Measurements from ENCODE around the gene SUN3.

Gene SUN3

GRCh38 chr7:47962262-47962661, 66.6 kb downstream of the SUN3 start:
- Histone ChIP-seq H4K20me1 (ENCODE audit: insufficient read depth, low read length, poor library complexity, severe bottlenecking) (no peaks in the 10 kb centered on the region), H3F3A (ENCODE audit: low read depth) (no peaks in the 10 kb centered on the region), H3K27me3 (ENCODE audit: insufficient read depth, low read length, poor library complexity, severe bottlenecking) (no peaks in the 10 kb centered on the region), H2AFZ (ENCODE audit: low read length) (no peak overlapping the region), H3K4me3 (ENCODE audit: low read length, poor library complexity, severe bottlenecking) (no peak overlapping the region), H3K79me2 (ENCODE audit: insufficient read depth, low read length) (no peaks in the 10 kb centered on the region), H3K36me3 (ENCODE audit: insufficient read depth, low read length) (peaks cover 22% of the 10 kb centered on the region; the same call in 1 of the 2 replicates), H3K4me2 (ENCODE audit: low read depth, low read length, poor library complexity, severe bottlenecking) (no peak overlapping the region), H3K9me2 (replicated peaks; ENCODE audit: low read depth, low read length) (no peaks in the 10 kb centered on the region), H3K9ac (ENCODE audit: low read depth, low read length, poor library complexity, severe bottlenecking) (no peak overlapping the region), H3K9me3 (ENCODE audit: insufficient read depth, low read depth, low read length) (no peaks in the 10 kb centered on the region), H3K4me1 (ENCODE audit: insufficient read depth, low read length, poor library complexity, severe bottlenecking) (no peaks in the 10 kb centered on the region)
- TF ChIP-seq, protein P1, sequence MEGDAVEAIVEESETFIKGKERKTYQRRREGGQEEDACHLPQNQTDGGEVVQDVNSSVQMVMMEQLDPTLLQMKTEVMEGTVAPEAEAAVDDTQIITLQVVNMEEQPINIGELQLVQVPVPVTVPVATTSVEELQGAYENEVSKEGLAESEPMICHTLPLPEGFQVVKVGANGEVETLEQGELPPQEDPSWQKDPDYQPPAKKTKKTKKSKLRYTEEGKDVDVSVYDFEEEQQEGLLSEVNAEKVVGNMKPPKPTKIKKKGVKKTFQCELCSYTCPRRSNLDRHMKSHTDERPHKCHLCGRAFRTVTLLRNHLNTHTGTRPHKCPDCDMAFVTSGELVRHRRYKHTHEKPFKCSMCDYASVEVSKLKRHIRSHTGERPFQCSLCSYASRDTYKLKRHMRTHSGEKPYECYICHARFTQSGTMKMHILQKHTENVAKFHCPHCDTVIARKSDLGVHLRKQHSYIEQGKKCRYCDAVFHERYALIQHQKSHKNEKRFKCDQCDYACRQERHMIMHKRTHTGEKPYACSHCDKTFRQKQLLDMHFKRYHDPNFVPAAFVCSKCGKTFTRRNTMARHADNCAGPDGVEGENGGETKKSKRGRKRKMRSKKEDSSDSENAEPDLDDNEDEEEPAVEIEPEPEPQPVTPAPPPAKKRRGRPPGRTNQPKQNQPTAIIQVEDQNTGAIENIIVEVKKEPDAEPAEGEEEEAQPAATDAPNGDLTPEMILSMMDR (conservative IDR thresholded peaks at IDR 0.05; ENCODE audit: low read length): no peak
- TF ChIP-seq EZH2phosphoT487 (IDR thresholded peaks at IDR 0.05; ENCODE audit: borderline replicate concordance): no peak

GRCh38 chr7:47957156-47957555, 71.8 kb downstream of the SUN3 start:
- Histone ChIP-seq H3K9ac (ENCODE audit: low read depth, low read length, poor library complexity, severe bottlenecking) (no peak overlapping the region), H3F3A (ENCODE audit: low read depth) (no peaks in the 10 kb centered on the region), H3K36me3 (ENCODE audit: insufficient read depth, low read length) (no peaks in the 10 kb centered on the region; the same call in 1 of the 2 replicates), H3K27me3 (ENCODE audit: insufficient read depth, low read length, poor library complexity, severe bottlenecking) (no peaks in the 10 kb centered on the region), H4K20me1 (ENCODE audit: insufficient read depth, low read length, poor library complexity, severe bottlenecking) (no peaks in the 10 kb centered on the region), H3K4me2 (ENCODE audit: low read depth, low read length, poor library complexity, severe bottlenecking) (no peak overlapping the region), H2AFZ (ENCODE audit: low read length) (no peak overlapping the region), H3K4me1 (ENCODE audit: insufficient read depth, low read length, poor library complexity, severe bottlenecking) (no peaks in the 10 kb centered on the region), H3K79me2 (ENCODE audit: insufficient read depth, low read length) (no peaks in the 10 kb centered on the region), H3K9me2 (replicated peaks; ENCODE audit: low read depth, low read length) (no peaks in the 10 kb centered on the region), H3K4me3 (ENCODE audit: low read length, poor library complexity, severe bottlenecking) (no peak overlapping the region), H3K9me3 (ENCODE audit: insufficient read depth, low read depth, low read length) (no peaks in the 10 kb centered on the region)
- TF ChIP-seq, protein P1 (conservative IDR thresholded peaks at IDR 0.05; ENCODE audit: low read length): no peak
- no peak for TF ChIP-seq EZH2phosphoT487 (IDR thresholded peaks at IDR 0.05; ENCODE audit: borderline replicate concordance)

GRCh38 chr7:47956220-47956619, 72.7 kb downstream of the SUN3 start:
- Histone ChIP-seq H3K9me2 (replicated peaks; ENCODE audit: low read depth, low read length) (no peaks in the 10 kb centered on the region), H3K4me1 (ENCODE audit: insufficient read depth, low read length, poor library complexity, severe bottlenecking) (no peaks in the 10 kb centered on the region), H3K9me3 (ENCODE audit: insufficient read depth, low read depth, low read length) (no peaks in the 10 kb centered on the region), H3K36me3 (ENCODE audit: insufficient read depth, low read length) (no peaks in the 10 kb centered on the region), H3K4me3 (ENCODE audit: low read length, poor library complexity, severe bottlenecking) (no peak overlapping the region), H2AFZ (ENCODE audit: low read length) (no peak overlapping the region), H3F3A (ENCODE audit: low read depth) (no peaks in the 10 kb centered on the region), H3K79me2 (ENCODE audit: insufficient read depth, low read length) (no peaks in the 10 kb centered on the region), H3K4me2 (ENCODE audit: low read depth, low read length, poor library complexity, severe bottlenecking) (no peak overlapping the region), H4K20me1 (ENCODE audit: insufficient read depth, low read length, poor library complexity, severe bottlenecking) (no peaks in the 10 kb centered on the region), H3K27me3 (ENCODE audit: insufficient read depth, low read length, poor library complexity, severe bottlenecking) (no peaks in the 10 kb centered on the region), H3K9ac (ENCODE audit: low read depth, low read length, poor library complexity, severe bottlenecking) (no peak overlapping the region)
- TF ChIP-seq, protein P1 (conservative IDR thresholded peaks at IDR 0.05; ENCODE audit: low read length): no peak
- no peak for TF ChIP-seq EZH2phosphoT487 (IDR thresholded peaks at IDR 0.05; ENCODE audit: borderline replicate concordance)

All from Loucy (cell line).